Measurements from ENCODE around the gene TWSG1.

DNA sequence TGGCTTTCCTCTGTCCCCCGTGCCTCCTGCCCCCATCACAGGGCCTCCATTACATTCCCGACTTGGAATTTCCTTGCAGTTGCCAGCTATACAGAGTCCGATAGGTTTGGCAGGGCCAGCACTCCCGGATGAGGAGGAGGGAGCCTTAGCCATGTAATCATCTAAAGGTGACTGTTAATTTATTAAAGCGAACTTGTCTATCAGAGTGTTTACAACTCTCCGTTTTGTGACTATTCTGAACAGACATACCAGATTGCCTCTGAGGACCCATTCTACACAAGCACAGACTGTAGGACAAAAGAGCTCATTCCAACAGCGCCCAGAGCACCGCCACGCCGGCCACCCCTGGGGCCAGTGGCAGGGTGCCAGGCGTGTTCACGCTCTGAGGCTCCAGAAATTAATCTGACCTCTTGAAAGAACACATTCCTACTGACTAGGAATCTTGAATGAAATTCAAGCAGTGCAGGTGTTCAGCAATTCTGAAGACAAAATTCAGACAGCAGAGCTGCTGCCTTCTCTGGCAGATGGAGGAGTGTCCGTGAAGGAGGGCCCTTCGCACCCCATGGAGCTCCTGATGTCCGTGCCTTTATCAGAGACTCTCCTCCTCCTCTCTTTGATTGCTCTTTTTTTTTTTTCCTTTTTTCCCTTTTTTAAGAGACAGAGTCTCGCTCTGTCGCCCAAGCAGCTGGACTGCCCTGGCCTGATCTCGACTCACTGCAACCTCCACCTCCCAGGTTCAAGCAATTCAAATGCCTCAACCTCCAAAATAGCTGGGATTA lies 82.7 kb downstream of the TWSG1 start:
- TF ChIP-seq, protein P1, sequence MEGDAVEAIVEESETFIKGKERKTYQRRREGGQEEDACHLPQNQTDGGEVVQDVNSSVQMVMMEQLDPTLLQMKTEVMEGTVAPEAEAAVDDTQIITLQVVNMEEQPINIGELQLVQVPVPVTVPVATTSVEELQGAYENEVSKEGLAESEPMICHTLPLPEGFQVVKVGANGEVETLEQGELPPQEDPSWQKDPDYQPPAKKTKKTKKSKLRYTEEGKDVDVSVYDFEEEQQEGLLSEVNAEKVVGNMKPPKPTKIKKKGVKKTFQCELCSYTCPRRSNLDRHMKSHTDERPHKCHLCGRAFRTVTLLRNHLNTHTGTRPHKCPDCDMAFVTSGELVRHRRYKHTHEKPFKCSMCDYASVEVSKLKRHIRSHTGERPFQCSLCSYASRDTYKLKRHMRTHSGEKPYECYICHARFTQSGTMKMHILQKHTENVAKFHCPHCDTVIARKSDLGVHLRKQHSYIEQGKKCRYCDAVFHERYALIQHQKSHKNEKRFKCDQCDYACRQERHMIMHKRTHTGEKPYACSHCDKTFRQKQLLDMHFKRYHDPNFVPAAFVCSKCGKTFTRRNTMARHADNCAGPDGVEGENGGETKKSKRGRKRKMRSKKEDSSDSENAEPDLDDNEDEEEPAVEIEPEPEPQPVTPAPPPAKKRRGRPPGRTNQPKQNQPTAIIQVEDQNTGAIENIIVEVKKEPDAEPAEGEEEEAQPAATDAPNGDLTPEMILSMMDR (IDR thresholded peaks at IDR 0.05; ENCODE audit: insufficient read depth, low read length) = no peak
- TF ChIP-seq POLR2AphosphoS5 (IDR thresholded peaks at IDR 0.05; ENCODE audit: low read depth) = no peak
